HG02884 (cell line): ENCODE results near the gene GNA12.
"Not testable (repeated sequence)": the region's sequence is repeated elsewhere in the genome, so short reads cannot be mapped to it uniquely, and the experiment has no call there.

Experiments used
- ATAC-seq: cut with Tn5 transposase; IDR thresholded peaks from one replicate; pipeline ENCODE4 v1.9.1; 2021; ENCODE audit warnings: mild to moderate bottlenecking, moderate library complexity; ENCODE audit not compliant: unreplicated experiment

GNA12 gene

DNA sequence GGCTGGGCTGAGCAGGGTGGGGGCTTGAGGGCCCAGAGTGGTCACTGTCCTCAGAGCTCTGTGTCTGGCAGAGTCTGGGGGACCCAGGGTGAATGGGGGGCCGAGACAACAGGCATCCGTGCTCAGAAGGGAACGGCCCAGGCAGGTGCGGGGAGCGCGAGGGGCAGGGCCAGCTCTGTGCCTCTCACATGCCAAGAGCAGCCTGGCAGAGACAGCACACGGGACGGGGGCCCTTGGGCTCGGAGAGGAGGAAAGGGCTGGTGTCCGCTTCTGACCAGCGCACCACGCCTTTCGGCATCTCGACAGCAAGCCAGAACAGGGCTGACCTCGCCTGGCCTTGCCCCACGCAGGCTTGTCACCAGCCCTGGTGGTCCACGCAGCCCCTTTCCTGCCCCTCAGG lies 142.7 kb downstream of the GNA12 start:
- ATAC-seq: no peak

DNA sequence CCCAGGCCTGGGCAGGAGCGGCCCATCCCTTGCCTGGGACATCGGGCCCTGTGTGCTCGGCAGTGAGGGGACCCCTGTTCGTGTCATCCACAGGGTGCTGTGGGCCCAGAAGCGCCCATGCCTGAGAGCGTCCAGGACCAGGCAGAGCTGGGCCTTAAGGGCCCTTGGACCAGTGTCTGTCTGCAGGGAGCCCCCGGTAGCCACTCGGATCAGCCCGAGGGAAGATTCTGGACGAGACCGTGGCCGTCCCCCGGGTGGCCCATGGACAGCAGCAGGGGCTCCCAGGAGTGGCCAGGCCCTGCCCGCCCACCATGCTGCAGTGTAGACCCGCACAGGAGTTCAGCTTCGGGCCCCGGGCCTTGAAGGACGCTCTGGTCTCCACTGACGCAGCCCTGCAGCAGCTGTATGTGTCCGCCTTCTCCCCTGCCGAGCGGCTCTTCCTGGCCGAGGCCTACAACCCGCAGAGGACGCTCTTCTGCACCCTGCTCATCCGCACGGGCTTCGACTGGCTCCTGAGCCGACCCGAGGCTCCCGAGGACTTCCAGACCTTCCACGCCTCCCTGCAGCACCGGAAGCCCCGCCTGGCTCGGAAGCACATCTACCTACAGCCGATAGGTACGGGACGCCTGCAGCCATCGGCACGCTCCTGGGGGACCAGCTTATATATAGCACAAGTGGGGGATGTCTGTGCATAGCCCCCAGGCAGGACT lies 143.8 kb downstream of the GNA12 start:
- no peak for ATAC-seq

DNA sequence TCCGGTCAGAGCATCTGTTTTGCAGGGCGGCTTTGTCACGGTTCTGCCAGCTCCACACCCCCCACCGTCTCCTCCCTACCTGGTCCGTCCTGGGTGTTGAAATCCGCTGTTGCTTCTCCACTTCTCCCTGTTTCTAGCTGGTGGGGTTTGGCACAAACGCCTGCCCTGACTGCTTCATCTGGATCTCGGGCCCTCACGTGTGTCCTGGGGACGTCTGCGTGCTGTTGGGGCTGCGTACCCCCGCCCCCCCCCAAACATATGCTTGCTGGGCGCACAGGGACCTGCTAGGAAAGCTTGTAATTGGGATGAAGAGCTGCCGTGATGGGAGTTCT lies 144.9 kb downstream of the GNA12 start:
- no peak for ATAC-seq

DNA sequence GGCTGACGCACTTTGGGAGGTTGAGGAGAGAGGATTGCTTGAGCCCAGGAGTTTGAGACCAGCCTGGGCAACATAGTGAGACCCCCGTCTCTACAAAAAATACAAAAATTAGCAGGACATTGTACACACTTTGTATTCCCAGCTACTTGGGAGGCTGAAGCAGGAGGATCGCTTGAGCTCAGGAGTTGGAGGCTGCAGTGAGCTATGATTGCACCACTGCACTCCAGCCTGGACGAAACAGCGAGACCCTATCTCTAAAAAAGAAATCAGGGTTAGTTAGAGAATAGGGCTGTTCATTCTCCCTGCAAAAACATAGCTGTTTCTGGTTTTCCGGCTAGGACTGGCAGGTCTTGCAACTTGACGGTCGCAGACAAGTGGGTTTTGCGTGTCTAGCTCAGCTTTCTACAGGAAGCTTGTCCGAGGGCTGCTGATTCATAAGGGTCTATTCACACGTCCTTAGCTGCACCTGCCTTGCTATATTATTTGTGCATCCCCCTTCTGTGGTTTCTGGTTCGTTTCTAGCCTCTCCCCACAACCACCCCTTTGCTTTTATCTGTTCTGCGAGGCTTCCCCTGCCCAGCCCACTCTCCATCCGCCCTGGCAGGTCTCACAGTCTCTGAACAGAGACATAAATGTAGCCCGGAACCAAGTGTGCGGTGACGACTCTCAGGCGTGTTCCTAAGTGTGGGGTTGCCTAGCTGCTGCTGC lies 145.4 kb downstream of the GNA12 start:
- peak; percentile 96 for ATAC-seq

DNA sequence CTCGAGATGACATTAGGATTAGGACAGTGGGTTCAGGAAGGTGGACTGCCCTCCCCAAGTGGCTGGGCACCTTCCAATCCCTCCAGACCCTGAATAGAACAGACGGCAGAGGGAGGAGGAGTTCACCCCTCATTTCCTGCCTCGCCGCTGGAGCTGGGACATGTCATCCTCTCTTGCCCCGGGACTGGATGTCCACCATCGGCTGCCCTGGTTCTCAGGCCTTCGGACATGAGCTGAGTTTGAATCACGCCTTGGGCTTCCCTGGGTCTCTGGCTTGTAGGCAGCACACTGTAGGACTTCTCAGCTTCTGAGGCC lies 150.0 kb downstream of the GNA12 start:
- ATAC-seq: not testable (repeated sequence)

DNA sequence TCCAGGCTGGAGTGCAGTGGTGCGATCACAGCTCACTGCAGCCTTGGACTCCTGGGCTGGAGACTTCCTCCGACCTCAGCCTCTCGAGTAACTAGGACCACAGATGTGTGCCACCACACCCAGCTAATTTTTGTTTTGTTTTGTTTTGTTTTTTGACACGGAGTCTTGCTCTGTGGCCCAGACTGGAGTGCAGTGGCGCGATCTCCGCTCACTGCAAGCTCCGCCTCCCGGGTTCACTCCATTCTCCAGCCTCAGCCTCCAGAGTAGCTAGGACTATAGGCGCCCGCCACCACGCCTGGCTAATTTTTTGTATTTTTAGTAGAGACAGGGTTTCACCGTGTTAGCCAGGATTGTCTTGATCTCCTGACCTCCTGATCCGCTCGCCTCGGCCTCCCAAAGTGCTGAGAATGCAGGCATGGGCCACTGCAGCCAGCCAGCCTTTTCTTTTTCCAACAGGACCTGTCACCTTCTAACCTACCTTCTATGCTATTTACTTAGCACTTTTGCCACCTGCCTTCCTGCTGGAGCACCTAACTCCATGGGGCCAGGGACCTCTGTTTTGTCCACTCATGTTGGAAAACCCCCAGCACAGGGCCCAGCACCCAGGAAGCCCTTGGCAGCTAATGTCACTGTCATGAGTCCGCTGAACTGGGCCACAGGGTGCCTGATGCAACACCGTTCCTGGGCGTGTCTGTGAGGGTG lies 150.5 kb downstream of the GNA12 start:
- ATAC-seq: not testable (repeated sequence)

DNA sequence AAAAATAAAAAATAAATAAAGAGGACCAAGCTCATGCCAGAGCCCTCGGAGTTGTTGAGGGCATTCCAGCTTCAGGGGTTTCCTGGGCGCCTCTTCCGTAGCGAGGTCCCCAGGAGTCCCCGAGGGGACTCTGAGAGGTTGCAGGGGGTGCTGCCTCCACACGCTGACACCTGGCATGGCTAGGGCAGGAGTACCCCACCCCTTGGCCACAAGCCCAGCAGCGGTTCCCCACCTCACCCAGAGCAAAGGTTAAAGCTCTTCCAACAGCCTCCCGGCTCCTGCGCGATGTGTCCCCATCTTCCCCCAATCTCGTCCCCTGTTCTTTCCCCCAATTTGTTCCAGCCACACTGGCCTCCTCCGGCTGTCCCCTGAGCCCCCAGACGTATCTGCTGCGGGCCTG lies 151.6 kb downstream of the GNA12 start:
- ATAC-seq: no peak

DNA sequence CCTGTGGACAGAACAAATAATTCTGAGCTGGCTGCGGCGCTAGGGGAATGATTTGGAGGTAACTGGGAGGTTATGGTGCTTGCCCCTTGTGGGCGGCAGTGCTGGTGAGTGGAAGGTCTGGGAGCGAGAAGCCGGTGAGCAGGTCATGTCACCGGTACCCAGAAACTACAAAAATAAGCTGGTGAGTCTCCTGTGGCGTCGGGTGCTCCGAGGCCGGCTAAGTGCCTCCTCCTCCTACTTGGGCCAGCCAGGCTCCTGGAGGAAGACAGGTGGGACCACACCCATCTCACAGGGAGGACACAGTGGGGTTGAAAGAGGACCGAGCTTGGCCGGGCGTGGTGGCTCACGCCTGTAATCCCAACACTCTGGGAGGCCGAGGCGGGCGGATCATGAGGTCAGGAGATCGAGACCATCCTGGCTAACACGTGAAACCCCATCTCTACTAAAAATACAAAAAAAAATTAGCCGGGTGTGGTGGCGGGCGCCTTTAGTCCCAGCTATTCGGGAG lies 152.1 kb downstream of the GNA12 start:
- ATAC-seq: not testable (repeated sequence)

DNA sequence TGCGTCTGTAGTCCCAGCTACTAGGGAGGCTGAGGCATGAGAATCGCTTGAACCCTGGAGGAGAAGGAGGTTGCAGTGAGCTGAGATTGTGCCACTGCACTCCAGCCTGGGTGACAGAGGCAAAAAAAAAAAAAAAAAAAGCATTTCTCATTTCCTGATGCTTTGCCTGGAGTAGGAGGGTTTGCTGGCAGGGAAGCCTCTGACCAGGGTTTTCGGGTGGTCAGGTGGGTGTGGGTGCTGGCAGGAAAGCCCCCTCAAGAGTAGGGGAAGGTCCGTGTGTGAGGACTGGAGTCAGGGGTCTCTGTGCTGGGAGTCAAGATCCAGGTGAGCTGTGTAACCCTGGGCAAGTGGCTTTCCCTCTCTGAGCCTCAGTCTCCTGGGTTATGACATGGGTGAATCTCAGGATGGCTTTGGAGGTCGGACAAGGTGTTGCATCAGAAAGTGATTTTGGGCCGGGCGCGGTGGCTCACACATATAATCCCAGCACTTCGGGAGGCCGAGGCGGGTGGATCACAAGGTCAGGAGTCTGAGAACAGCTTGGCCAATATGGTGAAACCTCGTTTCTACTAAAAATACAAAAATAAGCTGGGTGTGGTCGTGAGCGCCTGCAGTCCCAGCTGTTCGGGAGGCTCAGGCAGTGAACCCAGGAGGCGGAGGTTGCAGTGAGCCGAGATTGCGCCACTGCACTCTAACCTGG lies 152.9 kb downstream of the GNA12 start:
- ATAC-seq: no peak

DNA sequence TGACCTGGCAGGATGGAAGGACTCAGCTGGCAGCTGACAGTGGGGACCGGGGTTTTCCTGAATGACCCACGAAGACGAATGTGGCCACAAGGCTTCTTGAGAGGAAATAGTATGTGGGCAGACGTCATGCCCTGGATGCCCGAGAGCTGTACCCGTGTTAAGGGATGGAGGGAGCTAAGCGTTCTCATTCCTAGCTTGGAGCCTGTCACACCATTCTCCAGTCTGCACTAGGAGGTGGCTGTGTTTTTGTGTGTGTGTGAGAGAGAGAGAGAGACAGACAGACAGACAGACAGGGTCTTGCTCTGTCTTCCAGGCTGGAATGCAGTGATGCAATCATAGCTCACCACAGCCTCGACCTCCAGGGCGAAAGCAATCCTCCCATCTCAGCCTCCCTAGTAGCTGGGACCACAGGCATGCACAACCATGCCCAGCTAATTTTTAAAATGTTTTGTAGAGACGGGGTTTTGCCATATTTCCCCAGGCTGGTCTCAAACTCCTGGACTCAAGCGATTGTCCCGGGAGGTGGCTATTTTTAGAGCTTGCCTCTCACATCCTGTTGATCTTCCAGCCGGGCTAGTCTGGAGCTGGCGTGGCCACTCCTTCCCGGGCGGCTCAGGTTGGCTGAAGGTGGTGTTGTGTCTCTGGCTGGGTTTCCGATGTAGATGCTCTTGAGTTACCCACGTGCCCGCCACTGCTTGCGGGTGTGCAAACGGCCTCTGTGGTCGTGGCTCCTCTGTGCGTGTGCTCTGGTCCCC lies 154.0 kb downstream of the GNA12 start:
- no peak for ATAC-seq

DNA sequence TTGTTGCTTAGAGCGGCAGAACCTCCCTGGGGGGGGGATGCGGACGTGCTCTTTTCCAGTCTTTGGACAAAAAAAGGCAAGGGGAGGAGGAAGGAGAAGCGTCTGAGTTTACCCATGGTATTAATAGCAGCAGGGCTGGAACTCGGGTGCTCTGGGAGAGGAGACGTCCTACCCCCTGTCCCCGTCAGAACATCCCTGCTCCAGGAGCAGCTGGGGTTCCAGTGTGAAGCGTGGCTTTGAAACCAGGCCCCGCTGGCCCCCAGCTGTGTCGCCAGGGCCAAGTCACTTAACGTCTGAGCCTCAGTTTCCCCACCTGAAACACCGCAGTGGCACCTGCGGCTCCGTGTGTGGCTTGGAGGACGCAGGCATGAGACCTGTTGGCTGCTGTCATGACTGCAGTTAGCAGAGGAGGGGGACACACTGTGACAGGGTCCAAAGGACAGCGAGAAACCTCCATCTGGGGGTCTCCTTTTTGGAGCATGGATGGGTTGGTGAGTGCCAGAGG lies 154.7 kb downstream of the GNA12 start:
- no peak for ATAC-seq

DNA sequence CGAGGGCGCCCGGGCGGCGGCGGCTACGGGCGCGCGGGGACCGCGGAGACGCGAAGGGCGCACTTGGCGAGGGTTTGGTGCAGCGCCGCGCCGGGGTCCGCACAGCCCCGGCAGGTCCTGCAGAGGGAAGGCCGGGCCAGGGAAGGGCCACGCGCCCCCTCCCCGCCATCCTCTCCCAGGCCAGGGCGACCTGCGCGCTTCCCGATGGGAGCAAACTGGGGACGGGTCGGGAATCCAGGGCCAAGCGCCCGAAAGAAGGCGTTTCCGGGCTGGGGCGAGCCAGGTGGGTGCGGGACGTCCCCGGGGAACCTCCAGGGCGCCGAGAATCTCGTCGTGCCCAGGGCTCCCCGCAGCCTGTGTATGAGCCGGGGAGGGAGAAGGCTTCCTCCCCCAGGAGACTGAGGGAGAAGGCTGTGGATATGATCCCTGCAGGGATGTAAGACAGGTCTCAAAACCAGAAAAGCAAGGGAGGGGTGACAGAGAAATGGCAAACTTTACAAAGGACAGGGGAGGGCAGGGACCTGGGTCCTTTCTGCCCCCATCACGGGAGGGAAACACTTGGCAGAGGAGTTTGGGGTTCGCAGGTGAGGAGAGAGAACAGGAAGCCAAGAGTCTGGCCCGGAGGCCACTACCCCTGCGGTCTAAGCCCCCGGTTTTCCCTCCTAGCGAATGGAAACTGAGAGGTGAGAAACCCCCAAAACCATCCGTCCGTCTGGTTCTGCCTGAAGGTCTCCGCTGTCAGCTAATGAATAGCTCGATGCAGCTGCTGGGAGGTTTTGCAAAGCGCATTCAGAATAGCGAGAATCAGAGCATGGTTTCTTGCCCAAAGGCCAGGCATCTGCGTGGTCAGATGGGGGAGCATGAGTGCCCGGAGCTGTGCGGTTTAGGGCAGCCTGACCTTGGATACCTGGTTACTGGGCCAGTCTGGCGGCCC lies 155.4 kb downstream of the GNA12 start:
- ATAC-seq: peak; percentile 73

DNA sequence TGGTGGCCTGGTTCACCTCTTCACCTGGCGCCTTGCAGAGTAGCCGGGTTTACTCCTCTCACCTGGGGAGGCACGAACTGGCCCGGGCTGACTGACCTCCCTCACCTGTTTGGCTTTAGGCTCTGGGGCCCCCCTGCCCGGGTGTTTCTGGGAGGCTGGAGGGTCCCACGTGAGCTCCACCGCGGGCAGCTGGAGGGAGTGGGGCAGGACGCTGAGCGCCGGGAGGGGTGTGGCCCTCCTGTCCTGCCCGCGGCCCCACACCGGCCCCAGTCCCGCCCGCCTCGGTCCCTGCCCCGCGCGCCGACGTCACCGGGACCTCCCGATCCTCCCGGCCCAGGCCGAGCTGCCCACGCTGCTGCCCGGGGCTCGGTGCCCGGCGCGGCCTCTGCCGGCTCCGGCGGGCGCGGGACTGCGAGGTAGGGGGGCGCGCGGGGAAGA lies 156.2 kb downstream of the GNA12 start, which contains the start of gene AMZ1:
Gene AMZ1 (plus strand): TSS at position 322 of the 438 bp plus-strand sequence. CDS start 12,250 bp downstream, outside the sequence.
- no peak for ATAC-seq

DNA sequence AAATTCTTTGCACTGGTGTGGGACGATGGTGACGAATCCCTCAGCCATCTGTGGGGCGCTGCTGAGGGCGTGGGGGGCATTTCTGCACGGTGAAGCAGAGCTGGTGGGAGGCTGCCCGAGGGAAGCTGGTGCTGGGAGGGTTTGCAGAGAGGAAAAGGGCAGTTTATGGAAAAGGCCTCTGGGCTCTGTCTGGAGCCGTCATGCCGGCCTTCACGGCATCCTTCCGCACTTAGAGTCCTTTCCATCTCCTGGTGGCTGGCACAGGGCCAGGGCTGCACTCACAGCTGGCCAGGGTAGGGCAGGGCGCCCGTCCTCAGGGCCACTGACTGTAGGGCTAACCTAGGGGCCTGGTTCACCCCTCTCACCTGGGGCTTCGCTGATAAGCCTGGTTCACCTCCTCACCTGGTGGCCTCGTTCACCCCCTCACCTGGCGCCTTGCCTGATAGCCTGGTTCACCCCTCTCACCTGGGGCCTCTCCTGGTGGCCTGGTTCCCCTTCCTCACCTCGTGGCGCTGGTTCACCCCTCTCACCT lies 156.7 kb downstream of the GNA12 start:
- no peak for ATAC-seq

DNA sequence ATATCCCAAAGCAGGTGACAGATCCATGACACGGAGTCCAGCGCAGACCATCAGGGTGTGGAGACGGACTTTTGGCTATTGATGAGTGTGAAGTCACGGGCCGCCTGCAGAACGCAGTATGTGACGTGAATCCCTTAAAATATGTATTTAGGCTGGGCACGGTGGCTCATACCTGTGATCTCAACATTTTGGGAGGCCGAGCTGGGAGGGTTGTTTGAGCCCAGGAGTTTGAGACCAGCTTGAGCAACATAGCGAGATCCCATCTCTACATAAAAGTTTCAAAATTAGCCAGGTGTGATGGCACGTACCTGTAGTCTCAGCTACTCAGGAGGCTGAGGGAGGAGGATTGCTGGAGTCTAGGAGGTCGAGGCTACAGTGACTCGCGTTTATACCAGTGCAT lies 158.0 kb downstream of the GNA12 start:
- no peak for ATAC-seq

DNA sequence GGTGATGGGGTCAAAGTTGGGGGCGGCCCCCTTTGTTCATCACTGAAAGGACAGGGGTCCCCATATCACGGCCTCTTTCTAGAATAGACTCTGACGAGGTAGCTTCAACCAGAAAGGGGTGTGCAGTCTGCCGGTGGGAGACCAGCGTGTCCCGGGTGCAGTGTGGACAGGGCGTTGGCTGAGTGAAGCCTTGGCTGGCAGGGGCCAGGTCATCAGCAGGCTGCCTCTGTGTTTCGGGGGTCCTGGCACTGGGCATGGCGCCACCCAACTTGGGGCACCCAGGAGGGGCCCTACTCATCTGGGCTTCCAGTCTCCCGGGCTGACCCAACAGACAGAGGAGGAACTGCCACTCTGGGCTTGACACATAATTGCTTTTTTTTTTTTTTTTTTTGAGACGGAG lies 159.6 kb downstream of the GNA12 start:
- no peak for ATAC-seq

DNA sequence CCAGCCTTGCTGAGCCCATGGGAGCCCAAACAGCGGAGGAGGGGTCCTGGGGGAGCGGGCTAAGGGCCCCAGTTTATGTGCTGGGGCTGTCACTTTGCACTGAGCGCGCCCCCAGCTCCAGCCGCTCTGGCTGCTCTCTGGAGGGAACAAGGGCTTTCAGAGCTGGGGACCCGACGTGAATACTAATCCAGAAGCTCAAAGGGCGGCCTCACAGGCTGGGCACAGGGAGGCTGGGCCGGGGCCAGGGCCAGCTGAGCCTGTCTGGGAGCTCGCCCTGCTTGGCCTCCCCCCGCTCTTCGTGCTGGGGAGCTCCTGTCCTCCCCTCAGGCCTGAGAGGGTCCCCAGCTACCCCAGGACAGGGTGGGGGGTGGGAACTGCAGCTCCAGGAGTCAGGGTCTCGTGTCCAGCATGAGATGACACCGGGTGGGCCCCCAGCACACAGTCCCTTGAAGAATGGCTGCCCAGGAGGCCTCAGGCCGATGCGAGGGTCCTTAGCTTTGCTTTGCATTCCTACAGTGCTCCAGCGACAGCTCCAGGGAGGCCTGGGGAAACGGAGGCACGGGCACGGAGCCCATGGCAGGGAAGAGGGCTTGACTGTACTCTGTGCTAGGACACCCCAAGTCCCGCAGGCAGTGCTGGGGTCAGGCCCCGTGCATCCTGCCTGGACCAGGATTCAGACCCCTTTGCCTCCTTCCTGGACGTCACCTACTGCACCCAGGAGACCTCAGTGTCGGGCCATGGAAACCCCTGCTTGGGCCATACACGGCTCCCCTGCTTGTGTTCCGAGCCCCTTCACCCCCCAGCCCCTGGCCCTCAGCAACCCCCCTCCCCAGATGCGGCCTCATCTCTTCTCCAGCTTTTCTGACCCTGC lies 161.9 kb downstream of the GNA12 start:
- ATAC-seq: no peak
